Gastrocnemius medialis (tissue), 4 donors: ENCODE data around the gene SAMHD1.

ENCODE experiments used
- CTCF ChIP-seq, 5 experiments: fragments of 450-650 bp in 3 of 5; fragments of 200-600 bp in 2 of 5; sonication (generic) in 2 of 5; IDR thresholded peaks in 4 of 5; conservative IDR thresholded peaks in 1 of 5; 1 replicate in 4 of 5; 2 replicates in 1 of 5; pipeline ENCODE4 v1.5.1; 2016 to 2019; ENCODE audit warnings: antibody characterized with exemption in 5 of 5, mild to moderate bottlenecking in 3 of 5, moderate library complexity in 3 of 5
- POLR2A ChIP-seq, 2 donors: fragments of 450-650 bp; IDR thresholded peaks; one replicate each; pipeline ENCODE4 v1.6.1; 2017; ENCODE audit warnings: antibody characterized with exemption in 2 of 2, mild to moderate bottlenecking in 2 of 2, moderate library complexity in 2 of 2

- no peak for TF ChIP-seq POLR2A (IDR thresholded peaks at IDR 0.05)
- no peak for TF ChIP-seq CTCF (IDR thresholded peaks at IDR 0.05 in 4 of 5, conservative IDR thresholded peaks at IDR 0.05 in 1 of 5)
Measured at GRCh38 chr20:36873498-36874189, 77.9 kb downstream of the SAMHD1 start.
